ENCODE results near the gene ATP11A. TPM values are rescaled to one million over a fixed set of nuclear protein-coding genes. Genes with fewer than 3 reads are reported as not detected.

ATP11A gene
- total and polyA plus RNA-seq, 7 donors, result 3.9 to 48.6 (median 26.4) TPM

DNA sequence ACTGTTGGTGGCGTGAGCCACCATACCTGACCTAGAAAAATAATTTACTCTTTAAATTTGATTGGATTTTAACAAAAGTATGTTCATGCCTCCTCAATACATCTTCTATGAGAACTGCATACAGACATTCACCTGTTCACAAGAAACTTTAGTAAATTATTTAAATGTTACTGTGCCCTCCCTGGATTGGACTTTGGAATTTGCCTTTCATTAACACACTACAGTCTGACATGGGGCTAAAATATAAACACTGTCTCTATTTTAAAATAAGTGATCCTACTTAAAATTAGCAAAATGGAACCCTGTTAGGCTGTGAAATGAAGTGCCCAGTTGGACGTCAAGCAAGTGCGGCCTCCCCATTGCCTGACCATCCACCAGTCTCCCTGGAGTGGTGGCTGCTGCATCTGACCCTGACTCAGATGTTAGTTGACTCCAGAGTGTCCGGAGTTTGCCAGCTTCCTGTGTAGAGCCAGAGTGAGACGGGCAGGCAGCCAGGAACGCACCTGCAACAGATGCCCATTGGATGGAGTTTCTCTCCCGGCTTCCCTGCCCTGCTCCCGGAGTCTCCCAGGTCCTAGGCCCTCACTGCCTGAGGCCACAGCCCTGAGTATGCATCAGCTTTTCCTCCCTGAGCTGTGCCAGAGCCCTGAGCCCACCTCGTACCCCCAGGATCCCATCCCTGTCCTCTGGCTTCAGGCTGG is 45.9 kb upstream of the ATP11A start:
- Histone ChIP-seq H3K4me1 (no peaks in the 10 kb centered on the region), H3K9me3 (no peaks in the 10 kb centered on the region), H3K36me3 (ENCODE audit: insufficient read depth in 1 of 2, low read depth in 1 of 2) (no peaks in the 10 kb centered on the region), H3K4me3 (no peak overlapping the region), H3K27me3 (ENCODE audit: insufficient read depth in 3 of 3, low read length in 2 of 3) (peaks cover 0 to 12% (median under 1%) of the 10 kb centered on the region in 3 donors), H3K27ac (no peak overlapping the region)
- TF ChIP-seq, protein P1, sequence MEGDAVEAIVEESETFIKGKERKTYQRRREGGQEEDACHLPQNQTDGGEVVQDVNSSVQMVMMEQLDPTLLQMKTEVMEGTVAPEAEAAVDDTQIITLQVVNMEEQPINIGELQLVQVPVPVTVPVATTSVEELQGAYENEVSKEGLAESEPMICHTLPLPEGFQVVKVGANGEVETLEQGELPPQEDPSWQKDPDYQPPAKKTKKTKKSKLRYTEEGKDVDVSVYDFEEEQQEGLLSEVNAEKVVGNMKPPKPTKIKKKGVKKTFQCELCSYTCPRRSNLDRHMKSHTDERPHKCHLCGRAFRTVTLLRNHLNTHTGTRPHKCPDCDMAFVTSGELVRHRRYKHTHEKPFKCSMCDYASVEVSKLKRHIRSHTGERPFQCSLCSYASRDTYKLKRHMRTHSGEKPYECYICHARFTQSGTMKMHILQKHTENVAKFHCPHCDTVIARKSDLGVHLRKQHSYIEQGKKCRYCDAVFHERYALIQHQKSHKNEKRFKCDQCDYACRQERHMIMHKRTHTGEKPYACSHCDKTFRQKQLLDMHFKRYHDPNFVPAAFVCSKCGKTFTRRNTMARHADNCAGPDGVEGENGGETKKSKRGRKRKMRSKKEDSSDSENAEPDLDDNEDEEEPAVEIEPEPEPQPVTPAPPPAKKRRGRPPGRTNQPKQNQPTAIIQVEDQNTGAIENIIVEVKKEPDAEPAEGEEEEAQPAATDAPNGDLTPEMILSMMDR (IDR thresholded peaks at IDR 0.05), result no peak
- no peak for ATAC-seq
- intact Hi-C loops (cut with DNase I), result loop anchor here (5.0 kb wide), 2 partner anchors 43 to 233 kb away; no protein-coding TSS in a partner anchor
- DNase-seq, result no peak
- 70 to 76% (median 75%) methylated on average over 9 of the region's 9 CpGs for WGBS, 3 donors

DNA sequence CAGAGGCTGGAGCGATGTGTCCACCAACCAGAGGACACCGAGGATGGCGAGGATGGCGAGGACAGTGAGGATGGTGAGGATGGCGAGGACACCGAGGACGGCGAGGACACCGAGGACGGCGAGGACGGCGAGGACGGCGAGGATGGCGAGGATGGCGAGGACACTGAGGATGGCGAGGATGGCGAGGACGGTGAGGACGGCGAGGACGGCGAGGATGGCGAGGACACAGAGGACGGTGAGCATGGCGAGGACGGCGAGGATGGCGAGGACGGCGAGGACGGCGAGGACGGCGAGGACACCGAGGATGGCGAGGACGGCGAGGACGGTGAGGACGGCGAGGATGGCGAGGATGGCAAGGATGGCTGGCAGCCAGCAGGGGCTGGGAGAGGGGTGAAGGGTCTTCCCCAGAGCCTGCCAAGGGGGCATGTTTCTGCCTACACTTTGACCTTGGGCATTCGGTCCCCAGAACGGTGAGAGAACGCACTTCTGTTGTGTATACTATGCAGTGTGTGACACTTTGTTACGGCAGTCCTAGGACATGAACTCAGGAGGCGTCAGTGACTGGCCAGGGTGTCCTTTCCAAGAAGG is 44.4 kb upstream of the ATP11A start:
- 87 to 93% (median 91%) methylated on average over 42 to 49 of the region's 49 CpGs for WGBS, 3 donors
- intact Hi-C loops (cut with DNase I), result no loop called here
- TF ChIP-seq, protein P1 (IDR thresholded peaks at IDR 0.05), result no peak

DNA sequence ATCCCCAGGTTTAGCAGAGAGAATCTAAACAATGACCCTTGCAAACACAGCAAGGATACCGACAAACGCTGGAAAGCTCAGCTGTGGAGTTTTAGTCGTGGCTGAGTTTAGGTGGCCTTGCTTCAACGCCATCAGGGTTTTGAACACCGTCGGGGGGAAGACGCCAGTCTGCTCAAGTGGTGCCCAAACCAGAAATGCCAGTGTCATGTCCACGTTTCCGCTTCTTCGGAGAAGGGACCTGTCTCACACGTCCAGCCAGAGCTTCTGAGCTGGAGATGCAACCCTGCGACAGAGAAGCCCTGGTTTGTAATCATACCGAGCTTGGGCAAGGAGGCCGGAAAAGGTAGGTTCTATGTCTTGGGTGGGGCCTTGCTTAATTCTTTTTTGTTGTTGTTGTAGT is 42.6 kb upstream of the ATP11A start:
- Histone ChIP-seq H3K9me3 (no peaks in the 10 kb centered on the region), H3K4me1 (no peaks in the 10 kb centered on the region), H3K36me3 (ENCODE audit: insufficient read depth in 1 of 2, low read depth in 1 of 2) (no peaks in the 10 kb centered on the region), H3K4me3 (no peak overlapping the region), H3K27me3 (ENCODE audit: insufficient read depth in 3 of 3, low read length in 2 of 3) (no peaks in the 10 kb centered on the region), H3K27ac (no peak overlapping the region)
- intact Hi-C loops (cut with DNase I), result no loop called here
- 84 to 86% (median 85%) methylated on average over 14 of the region's 14 CpGs for WGBS, 3 donors
- ATAC-seq (no peak), DNase-seq (no peak)
- TF ChIP-seq, protein P1 (IDR thresholded peaks at IDR 0.05), result no peak

More for the DNA sequence above, 44.4 kb upstream of the ATP11A start:
- no peak overlapping the region for H3K4me3 ChIP-seq
- H3K9me3 ChIP-seq, result no peaks in the 10 kb centered on the region
- ATAC-seq, result no peak
- H3K27me3 ChIP-seq (ENCODE audit: insufficient read depth in 3 of 3, low read length in 2 of 3), result no peaks in the 10 kb centered on the region
- no peak for DNase-seq
- no peaks in the 10 kb centered on the region for H3K36me3 ChIP-seq (ENCODE audit: insufficient read depth in 1 of 2, low read depth in 1 of 2)
- H3K4me1 ChIP-seq, result no peaks in the 10 kb centered on the region
- no peak overlapping the region for H3K27ac ChIP-seq

DNA sequence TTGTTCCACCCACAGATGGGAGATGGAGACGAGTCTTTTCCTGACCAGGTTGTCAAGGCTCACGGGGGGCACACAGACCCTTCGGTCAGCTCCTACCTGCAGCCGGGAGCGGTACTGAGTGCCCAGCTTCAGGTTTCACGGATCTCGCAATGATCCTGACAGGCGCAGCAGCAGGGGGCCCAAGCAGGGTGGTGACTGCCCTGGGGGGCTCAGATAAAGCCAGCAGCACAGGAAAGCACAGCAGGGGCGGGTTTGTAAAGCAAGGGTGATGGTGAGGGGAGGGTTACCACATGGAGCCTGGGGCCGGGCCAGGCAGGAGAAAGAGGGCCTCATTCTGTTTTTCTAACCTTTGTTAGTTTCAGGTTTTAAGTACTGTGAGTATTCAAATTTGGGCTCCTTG is 41.7 kb upstream of the ATP11A start:
- no peaks in the 10 kb centered on the region for H3K4me1 ChIP-seq
- no peak overlapping the region for H3K4me3 ChIP-seq
- no peak overlapping the region for H3K27ac ChIP-seq
- intact Hi-C loops (cut with DNase I), result no loop called here
- H3K27me3 ChIP-seq (ENCODE audit: insufficient read depth in 3 of 3, low read length in 2 of 3), result no peaks in the 10 kb centered on the region
- DNase-seq (no peak), ATAC-seq (no peak)
- TF ChIP-seq, protein P1 (IDR thresholded peaks at IDR 0.05), result no peak
- WGBS, 3 donors, result 68 to 73% (median 71%) methylated on average over 10 of the region's 10 CpGs
- no peaks in the 10 kb centered on the region for H3K9me3 ChIP-seq
- no peaks in the 10 kb centered on the region for H3K36me3 ChIP-seq (ENCODE audit: insufficient read depth in 1 of 2, low read depth in 1 of 2)

All from psoas muscle (tissue), 8 donors.